Caco-2 (cell line): ENCODE results near the gene BANP. TPM values are rescaled to one million over a fixed set of nuclear protein-coding genes. Genes with fewer than 3 reads are reported as not detected.

ENCODE experiments used
- BruUV-seq: library from RNA; stranded (reverse); fragments of 400-500 nt; replicated peaks from 2 replicates; lab custom pipeline; 2021; lab: Mats Ljungman, UMichigan
- CTCF ChIA-PET: fragments of 300-600 bp; sonication (Branson Sonifier 250); formaldehyde crosslinking; loops from one replicate; lab custom pipeline; 2022; ENCODE audit warnings: antibody characterized with exemption; lab: Charles Lee
- POLR2A ChIA-PET: fragments of 300-600 bp; sonication (Branson Sonifier 250); formaldehyde crosslinking; loops from one replicate; lab custom pipeline; 2022; ENCODE audit warnings: antibody characterized with exemption; lab: Charles Lee
- DNase-seq, 2 experiments: peaks; one replicate each; pipeline versions ENCODE4 v3.0.0 to v3.0.0-alpha.2; 2020 to 2022
- H3K27me3 ChIP-seq: replicated peaks from 2 replicates; pipeline ENCODE4 v1.6.0; 2011; ENCODE audit warnings: low read length; ENCODE audit not compliant: control insufficient read depth, insufficient read depth
- H3K36me3 ChIP-seq: 2 replicates; pipeline ENCODE4 v1.5.1; 2011; ENCODE audit warnings: low read length; ENCODE audit not compliant: control insufficient read depth, insufficient read depth
- H3K4me1 ChIP-seq: fragments of 250-450 bp; sonication (Bioruptor Pico); 2 replicates; pipeline ENCODE4 v1.5.1; 2020; ENCODE audit warnings: mild to moderate bottlenecking
- H3K4me3 ChIP-seq: 2 replicates; pipeline ENCODE4 v1.5.1; 2011; ENCODE audit warnings: low read depth, mild to moderate bottlenecking, control low read depth, low read length
- H3K9me3 ChIP-seq: fragments of 250-450 bp; sonication (Bioruptor Pico); 2 replicates; pipeline ENCODE4 v1.5.1; 2020; ENCODE audit warnings: mild to moderate bottlenecking, moderate library complexity
- H3K27ac Mint-ChIP-seq: one replicate; pipeline ENCODE4 v1.8.0; 2022; ENCODE audit warnings: mixed read lengths; ENCODE audit not compliant: unreplicated experiment
- H3K27me3 Mint-ChIP-seq: one replicate; pipeline ENCODE4 v1.8.0; 2022; ENCODE audit warnings: mixed read lengths; ENCODE audit not compliant: insufficient read depth, unreplicated experiment
- H3K36me3 Mint-ChIP-seq: one replicate; pipeline ENCODE4 v1.8.0; 2022; ENCODE audit warnings: mild to moderate bottlenecking, mixed read lengths; ENCODE audit not compliant: insufficient read depth, unreplicated experiment
- H3K4me1 Mint-ChIP-seq: one replicate; pipeline ENCODE4 v1.8.0; 2022; ENCODE audit warnings: low read depth, mixed read lengths; ENCODE audit not compliant: unreplicated experiment
- H3K4me3 Mint-ChIP-seq: one replicate; pipeline ENCODE4 v1.8.0; 2022; ENCODE audit warnings: mild to moderate bottlenecking, moderate library complexity, mixed read lengths; ENCODE audit not compliant: unreplicated experiment
- H3K9me3 Mint-ChIP-seq: one replicate; pipeline ENCODE4 v1.8.0; 2022; ENCODE audit warnings: mixed read lengths; ENCODE audit not compliant: unreplicated experiment
- CTCF ChIP-seq, 2 experiments: fragments of 200-600 bp in 1 of 2; IDR thresholded peaks; 1 replicate in 1 of 2; 2 replicates in 1 of 2; pipeline versions ENCODE4 v1.5.1 to v1.8.0; 2011 to 2022; ENCODE audit warnings: antibody characterized with exemption in 1 of 2, control low read depth in 1 of 2, inconsistent platforms in 1 of 2, low read depth in 1 of 2, low read length in 1 of 2, mild to moderate bottlenecking in 1 of 2, moderate library complexity in 1 of 2; ENCODE audit not compliant: insufficient read depth in 1 of 2, severe bottlenecking in 1 of 2, unreplicated experiment in 1 of 2
- intact Hi-C: fragments of 100-400 bp; cut with micrococcal nuclease; formaldehyde crosslinking; loops from one replicate; pipeline ENCODE4 v1.10.0; 2022; ENCODE audit not compliant: unreplicated experiment
- total RNA-seq: library from RNA; stranded (reverse); gene quantifications from 2 replicates; pipeline ENCODE4 v1.2.3, GENCODE V29; 2022

Gene BANP
- total RNA-seq, 1 experiment from 2014 or later, result 44.4 TPM

GRCh38 chr16:87970186-87970585, 19.0 kb downstream of the BANP start:
- Mint-ChIP-seq H3K9me3 (peaks cover 29% of the 10 kb centered on the region), H3K4me3 (no peak overlapping the region), H3K4me1 (peaks cover 2% of the 10 kb centered on the region), H3K36me3 (peaks cover 32% of the 10 kb centered on the region), H3K27ac (no peak overlapping the region), H3K27me3 (no peaks in the 10 kb centered on the region)
- ChIA-PET CTCF (no interaction called here), POLR2A (no interaction called here)
- Histone ChIP-seq H3K4me1 (0 out of 2 replicates have a peak, but pooled peaks cover 3% of the 10 kb centered on the region), H3K4me3 (no peak overlapping the region), H3K36me3 (0 out of 2 replicates have a peak, but pooled peaks cover 1% of the 10 kb centered on the region), H3K9me3 (peaks cover 17% of the 10 kb centered on the region), H3K27me3 (no peaks in the 10 kb centered on the region)
- no peak for TF ChIP-seq CTCF (IDR thresholded peaks at IDR 0.05; ENCODE audit: insufficient read depth in 1 of 2, low read depth in 1 of 2, low read length in 1 of 2, severe bottlenecking in 1 of 2, unreplicated experiment in 1 of 2)
- intact Hi-C loops, result no loop called here
- no peak for DNase-seq
- BruUV-seq, result no TSS peak

- ChIA-PET POLR2A (no interaction called here), CTCF (no interaction called here)
- Mint-ChIP-seq H3K27me3 (no peaks in the 10 kb centered on the region), H3K4me3 (no peak overlapping the region), H3K36me3 (peaks cover 34% of the 10 kb centered on the region), H3K9me3 (peaks cover 29% of the 10 kb centered on the region), H3K4me1 (no peaks in the 10 kb centered on the region), H3K27ac (no peak overlapping the region)
- no peak for DNase-seq
- no peaks in the 10 kb centered on the region for H3K27me3 ChIP-seq
- H3K36me3 ChIP-seq, result 0 out of 2 replicates have a peak, but pooled peaks cover 1% of the 10 kb centered on the region
- no peaks in the 10 kb centered on the region for H3K4me1 ChIP-seq
- intact Hi-C loops, result no loop called here
- H3K9me3 ChIP-seq, result peaks cover 17% of the 10 kb centered on the region
- no peak for TF ChIP-seq CTCF (IDR thresholded peaks at IDR 0.05; ENCODE audit: insufficient read depth in 1 of 2, low read depth in 1 of 2, low read length in 1 of 2, severe bottlenecking in 1 of 2, unreplicated experiment in 1 of 2)
- no TSS peak for BruUV-seq
- H3K4me3 ChIP-seq, result no peak overlapping the region
These were observed 20.7 kb downstream of the BANP start for GRCh38 chr16:87971933-87972332.

GRCh38 chr16:87973717-87974116, 22.5 kb downstream of the BANP start:
- H3K9me3 ChIP-seq, result peaks cover 17% of the 10 kb centered on the region
- ChIA-PET POLR2A (no interaction called here), CTCF (no interaction called here)
- H3K27me3 ChIP-seq, result no peaks in the 10 kb centered on the region
- H3K4me1 Mint-ChIP-seq, result no peaks in the 10 kb centered on the region
- no peak overlapping the region for H3K4me3 ChIP-seq
- H3K36me3 ChIP-seq, result 0 out of 2 replicates have a peak, but pooled peaks cover 1% of the 10 kb centered on the region
- no peaks in the 10 kb centered on the region for H3K4me1 ChIP-seq
- no TSS peak for BruUV-seq
- no peak for TF ChIP-seq CTCF (IDR thresholded peaks at IDR 0.05; ENCODE audit: insufficient read depth in 1 of 2, low read depth in 1 of 2, low read length in 1 of 2, severe bottlenecking in 1 of 2, unreplicated experiment in 1 of 2)
- H3K27ac Mint-ChIP-seq, result no peak overlapping the region
- DNase-seq, result no peak
- no peak overlapping the region for H3K4me3 Mint-ChIP-seq
- H3K36me3 Mint-ChIP-seq, result peaks cover 34% of the 10 kb centered on the region
- H3K27me3 Mint-ChIP-seq, result no peaks in the 10 kb centered on the region
- intact Hi-C loops, result no loop called here
- H3K9me3 Mint-ChIP-seq, result peaks cover 29% of the 10 kb centered on the region
